HEK293 (cell line): ENCODE results near the gene HOXA3.

Experiments used
- MYNN ChIP-seq: fragments of 450-650 bp; formaldehyde crosslinking; IDR thresholded peaks from 2 replicates; pipeline ENCODE4 v1.5.1; 2016; ENCODE audit warnings: missing biosample characterization, missing genetic modification characterization, borderline replicate concordance
- YY1 ChIP-seq: fragments of 450-650 bp; formaldehyde crosslinking; IDR thresholded peaks from 2 replicates; pipeline ENCODE4 v1.5.1; 2018; ENCODE audit warnings: missing biosample characterization, missing genetic modification characterization
- ZEB2 ChIP-seq: fragments of 450-650 bp; formaldehyde crosslinking; IDR thresholded peaks from 2 replicates; pipeline ENCODE4 v1.5.1; 2016; ENCODE audit warnings: missing biosample characterization, missing genetic modification characterization
- ZNF10 ChIP-seq: fragments of 450-650 bp; formaldehyde crosslinking; IDR thresholded peaks from 2 replicates; pipeline ENCODE4 v1.5.1; 2017; ENCODE audit warnings: missing biosample characterization, missing genetic modification characterization
- ZNF132 ChIP-seq: fragments of 450-650 bp; formaldehyde crosslinking; IDR thresholded peaks from 2 replicates; pipeline ENCODE4 v1.5.1; 2017; ENCODE audit warnings: missing biosample characterization, missing genetic modification characterization, borderline replicate concordance
- ZNF140 ChIP-seq: fragments of 450-650 bp; formaldehyde crosslinking; IDR thresholded peaks from 2 replicates; pipeline ENCODE4 v1.5.1; 2016; ENCODE audit warnings: missing biosample characterization, missing genetic modification characterization
- ZNF302 ChIP-seq: fragments of 450-650 bp; formaldehyde crosslinking; IDR thresholded peaks from 2 replicates; pipeline ENCODE4 v1.5.1; 2016; ENCODE audit warnings: missing biosample characterization, missing genetic modification characterization, low read depth
- ZNF473 ChIP-seq: fragments of 450-650 bp; formaldehyde crosslinking; IDR thresholded peaks from 2 replicates; pipeline ENCODE4 v1.5.1; 2017; ENCODE audit warnings: missing biosample characterization, missing genetic modification characterization
- ZNF544 ChIP-seq: fragments of 450-650 bp; formaldehyde crosslinking; IDR thresholded peaks from 2 replicates; pipeline ENCODE4 v1.5.0; 2017; ENCODE audit warnings: missing biosample characterization, missing genetic modification characterization
- ZNF558 ChIP-seq: fragments of 450-650 bp; formaldehyde crosslinking; IDR thresholded peaks from 2 replicates; pipeline ENCODE4 v1.5.1; 2016; ENCODE audit warnings: missing biosample characterization, missing genetic modification characterization
- ZNF626 ChIP-seq: fragments of 450-650 bp; sonication (Bioruptor Pico); formaldehyde crosslinking; IDR thresholded peaks from 2 replicates; pipeline ENCODE4 v1.5.1; 2018; ENCODE audit warnings: missing biosample characterization, missing genetic modification characterization, inconsistent platforms
- ZNF76 ChIP-seq: fragments of 450-650 bp; formaldehyde crosslinking; IDR thresholded peaks from 2 replicates; pipeline ENCODE4; 2016; ENCODE audit warnings: low read depth, missing biosample characterization, missing genetic modification characterization, borderline replicate concordance
- ZNF830 ChIP-seq: fragments of 450-650 bp; IDR thresholded peaks from 2 replicates; pipeline ENCODE4 v1.5.0; 2018; ENCODE audit warnings: missing biosample characterization, missing genetic modification characterization, low read depth, mild to moderate bottlenecking, moderate library complexity
- ZNF837 ChIP-seq: fragments of 450-650 bp; formaldehyde crosslinking; IDR thresholded peaks from 2 replicates; pipeline ENCODE4 v1.5.1; 2016; ENCODE audit warnings: missing biosample characterization, missing genetic modification characterization
- TF ChIP-seq, protein P1 (sequence below): fragments of 450-650 bp; formaldehyde crosslinking; IDR thresholded peaks from 2 replicates; pipeline ENCODE4 v1.5.1; 2016; ENCODE audit warnings: missing biosample characterization, missing genetic modification characterization, low read depth
- TF ChIP-seq, protein P2 (sequence below): fragments of 450-650 bp; formaldehyde crosslinking; IDR thresholded peaks from 2 replicates; pipeline ENCODE4 v1.5.1; 2016; ENCODE audit warnings: missing biosample characterization, missing genetic modification characterization, borderline replicate concordance
- TF ChIP-seq, protein P3 (sequence below): fragments of 450-650 bp; formaldehyde crosslinking; IDR thresholded peaks from 2 replicates; pipeline ENCODE4 v1.5.1; 2016; ENCODE audit warnings: missing biosample characterization, missing genetic modification characterization
- TF ChIP-seq, protein P4 (sequence below): fragments of 450-650 bp; IDR thresholded peaks from 2 replicates; pipeline ENCODE4 v1.5.1; 2018; ENCODE audit warnings: missing biosample characterization, mild to moderate bottlenecking, missing genetic modification characterization
- TF ChIP-seq, protein P5 (sequence below): fragments of 450-650 bp; formaldehyde crosslinking; IDR thresholded peaks from 2 replicates; pipeline ENCODE4 v1.5.1; 2017; ENCODE audit warnings: missing biosample characterization, missing genetic modification characterization
- TF ChIP-seq, protein P6 (sequence below): fragments of 450-650 bp; formaldehyde crosslinking; IDR thresholded peaks from 2 replicates; pipeline ENCODE4 v1.5.1; 2017; ENCODE audit warnings: missing biosample characterization, missing genetic modification characterization
- TF ChIP-seq, protein P7 (sequence below): fragments of 450-650 bp; formaldehyde crosslinking; IDR thresholded peaks from 2 replicates; pipeline ENCODE4; 2016; ENCODE audit warnings: missing biosample characterization, missing genetic modification characterization

Gene HOXA3

DNA sequence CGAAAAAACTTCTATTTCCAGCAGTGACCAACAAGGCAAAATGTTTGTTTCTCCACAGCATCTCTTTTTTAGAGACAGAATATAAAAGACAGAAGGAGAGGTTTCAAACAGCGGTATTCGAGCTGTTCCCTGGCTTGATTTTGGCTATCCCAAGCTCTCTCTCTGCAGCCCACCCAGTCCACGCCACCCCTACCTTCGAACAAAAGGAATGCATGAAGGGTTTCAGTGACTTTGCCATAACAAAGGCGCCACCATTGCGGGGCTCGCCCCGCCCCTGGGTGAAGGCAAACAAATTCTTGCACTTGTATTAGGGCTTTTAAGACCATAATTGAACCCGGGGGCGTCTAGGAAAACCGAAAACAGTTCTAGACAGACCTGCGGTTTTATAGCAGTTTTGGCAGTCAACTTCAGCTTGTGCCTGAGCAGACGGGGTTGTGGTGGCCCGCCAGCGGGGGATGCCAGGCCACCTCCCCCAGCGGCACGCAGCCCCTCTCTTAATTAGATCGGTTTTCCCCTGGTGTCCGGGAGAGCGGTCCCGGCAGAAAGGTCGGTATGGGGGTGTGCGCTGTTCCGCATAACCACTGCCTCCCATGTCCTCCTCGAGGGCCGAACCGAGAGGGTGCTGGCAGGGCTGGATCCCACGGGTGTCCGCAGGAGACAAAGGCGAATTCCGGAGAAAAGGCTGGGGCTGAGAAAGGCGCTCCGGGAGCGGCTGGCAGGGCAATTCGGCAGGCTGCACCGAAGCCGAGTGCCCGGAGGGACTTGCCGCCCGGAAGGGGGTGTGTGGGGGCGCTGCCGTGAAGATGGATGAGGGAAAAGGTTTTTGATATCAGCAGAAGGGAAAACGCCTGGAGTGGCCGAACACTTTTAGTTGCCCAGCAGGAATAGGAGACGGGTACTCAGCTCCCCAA lies 35.3 kb upstream of the HOXA3 start (continued):
- TF ChIP-seq, protein P1, sequence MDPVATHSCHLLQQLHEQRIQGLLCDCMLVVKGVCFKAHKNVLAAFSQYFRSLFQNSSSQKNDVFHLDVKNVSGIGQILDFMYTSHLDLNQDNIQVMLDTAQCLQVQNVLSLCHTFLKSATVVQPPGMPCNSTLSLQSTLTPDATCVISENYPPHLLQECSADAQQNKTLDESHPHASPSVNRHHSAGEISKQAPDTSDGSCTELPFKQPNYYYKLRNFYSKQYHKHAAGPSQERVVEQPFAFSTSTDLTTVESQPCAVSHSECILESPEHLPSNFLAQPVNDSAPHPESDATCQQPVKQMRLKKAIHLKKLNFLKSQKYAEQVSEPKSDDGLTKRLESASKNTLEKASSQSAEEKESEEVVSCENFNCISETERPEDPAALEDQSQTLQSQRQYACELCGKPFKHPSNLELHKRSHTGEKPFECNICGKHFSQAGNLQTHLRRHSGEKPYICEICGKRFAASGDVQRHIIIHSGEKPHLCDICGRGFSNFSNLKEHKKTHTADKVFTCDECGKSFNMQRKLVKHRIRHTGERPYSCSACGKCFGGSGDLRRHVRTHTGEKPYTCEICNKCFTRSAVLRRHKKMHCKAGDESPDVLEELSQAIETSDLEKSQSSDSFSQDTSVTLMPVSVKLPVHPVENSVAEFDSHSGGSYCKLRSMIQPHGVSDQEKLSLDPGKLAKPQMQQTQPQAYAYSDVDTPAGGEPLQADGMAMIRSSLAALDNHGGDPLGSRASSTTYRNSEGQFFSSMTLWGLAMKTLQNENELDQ (tag by site-specific recombination): no peak
- TF ChIP-seq ZNF544 (tag by site-specific recombination) (no peak), ZNF76 (tag by site-specific recombination) (no peak), ZNF140 (tag by site-specific recombination) (no peak), ZNF10 (tag by site-specific recombination) (no peak), ZNF132 (tag by site-specific recombination) (no peak), ZNF302 (tag by site-specific recombination) (no peak), ZNF626 (tag by site-specific recombination) (no peak), ZNF473 (no peak), ZNF830 (no peak), ZNF837 (tag by site-specific recombination) (no peak), YY1 (tag by site-specific recombination) (no peak), MYNN (no peak), ZEB2 (tag by site-specific recombination) (no peak), ZNF558 (tag by site-specific recombination) (no peak)
- TF ChIP-seq, protein P2, sequence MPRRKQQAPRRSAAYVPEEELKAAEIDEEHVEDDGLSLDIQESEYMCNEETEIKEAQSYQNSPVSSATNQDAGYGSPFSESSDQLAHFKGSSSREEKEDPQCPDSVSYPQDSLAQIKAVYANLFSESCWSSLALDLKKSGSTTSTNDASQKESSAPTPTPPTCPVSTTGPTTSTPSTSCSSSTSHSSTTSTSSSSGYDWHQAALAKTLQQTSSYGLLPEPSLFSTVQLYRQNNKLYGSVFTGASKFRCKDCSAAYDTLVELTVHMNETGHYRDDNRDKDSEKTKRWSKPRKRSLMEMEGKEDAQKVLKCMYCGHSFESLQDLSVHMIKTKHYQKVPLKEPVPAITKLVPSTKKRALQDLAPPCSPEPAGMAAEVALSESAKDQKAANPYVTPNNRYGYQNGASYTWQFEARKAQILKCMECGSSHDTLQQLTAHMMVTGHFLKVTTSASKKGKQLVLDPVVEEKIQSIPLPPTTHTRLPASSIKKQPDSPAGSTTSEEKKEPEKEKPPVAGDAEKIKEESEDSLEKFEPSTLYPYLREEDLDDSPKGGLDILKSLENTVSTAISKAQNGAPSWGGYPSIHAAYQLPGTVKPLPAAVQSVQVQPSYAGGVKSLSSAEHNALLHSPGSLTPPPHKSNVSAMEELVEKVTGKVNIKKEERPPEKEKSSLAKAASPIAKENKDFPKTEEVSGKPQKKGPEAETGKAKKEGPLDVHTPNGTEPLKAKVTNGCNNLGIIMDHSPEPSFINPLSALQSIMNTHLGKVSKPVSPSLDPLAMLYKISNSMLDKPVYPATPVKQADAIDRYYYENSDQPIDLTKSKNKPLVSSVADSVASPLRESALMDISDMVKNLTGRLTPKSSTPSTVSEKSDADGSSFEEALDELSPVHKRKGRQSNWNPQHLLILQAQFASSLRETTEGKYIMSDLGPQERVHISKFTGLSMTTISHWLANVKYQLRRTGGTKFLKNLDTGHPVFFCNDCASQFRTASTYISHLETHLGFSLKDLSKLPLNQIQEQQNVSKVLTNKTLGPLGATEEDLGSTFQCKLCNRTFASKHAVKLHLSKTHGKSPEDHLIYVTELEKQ (tag by site-specific recombination): no peak
- TF ChIP-seq, protein P3, sequence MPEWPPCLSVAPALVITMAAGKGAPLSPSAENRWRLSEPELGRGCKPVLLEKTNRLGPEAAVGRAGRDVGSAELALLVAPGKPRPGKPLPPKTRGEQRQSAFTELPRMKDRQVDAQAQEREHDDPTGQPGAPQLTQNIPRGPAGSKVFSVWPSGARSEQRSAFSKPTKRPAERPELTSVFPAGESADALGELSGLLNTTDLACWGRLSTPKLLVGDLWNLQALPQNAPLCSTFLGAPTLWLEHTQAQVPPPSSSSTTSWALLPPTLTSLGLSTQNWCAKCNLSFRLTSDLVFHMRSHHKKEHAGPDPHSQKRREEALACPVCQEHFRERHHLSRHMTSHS: no peak
- TF ChIP-seq, protein P4, sequence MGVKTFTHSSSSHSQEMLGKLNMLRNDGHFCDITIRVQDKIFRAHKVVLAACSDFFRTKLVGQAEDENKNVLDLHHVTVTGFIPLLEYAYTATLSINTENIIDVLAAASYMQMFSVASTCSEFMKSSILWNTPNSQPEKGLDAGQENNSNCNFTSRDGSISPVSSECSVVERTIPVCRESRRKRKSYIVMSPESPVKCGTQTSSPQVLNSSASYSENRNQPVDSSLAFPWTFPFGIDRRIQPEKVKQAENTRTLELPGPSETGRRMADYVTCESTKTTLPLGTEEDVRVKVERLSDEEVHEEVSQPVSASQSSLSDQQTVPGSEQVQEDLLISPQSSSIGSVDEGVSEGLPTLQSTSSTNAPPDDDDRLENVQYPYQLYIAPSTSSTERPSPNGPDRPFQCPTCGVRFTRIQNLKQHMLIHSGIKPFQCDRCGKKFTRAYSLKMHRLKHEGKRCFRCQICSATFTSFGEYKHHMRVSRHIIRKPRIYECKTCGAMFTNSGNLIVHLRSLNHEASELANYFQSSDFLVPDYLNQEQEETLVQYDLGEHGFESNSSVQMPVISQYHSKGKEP (tag by site-specific recombination): no peak; the same call in 1 of the 2 replicates
- TF ChIP-seq, protein P5, sequence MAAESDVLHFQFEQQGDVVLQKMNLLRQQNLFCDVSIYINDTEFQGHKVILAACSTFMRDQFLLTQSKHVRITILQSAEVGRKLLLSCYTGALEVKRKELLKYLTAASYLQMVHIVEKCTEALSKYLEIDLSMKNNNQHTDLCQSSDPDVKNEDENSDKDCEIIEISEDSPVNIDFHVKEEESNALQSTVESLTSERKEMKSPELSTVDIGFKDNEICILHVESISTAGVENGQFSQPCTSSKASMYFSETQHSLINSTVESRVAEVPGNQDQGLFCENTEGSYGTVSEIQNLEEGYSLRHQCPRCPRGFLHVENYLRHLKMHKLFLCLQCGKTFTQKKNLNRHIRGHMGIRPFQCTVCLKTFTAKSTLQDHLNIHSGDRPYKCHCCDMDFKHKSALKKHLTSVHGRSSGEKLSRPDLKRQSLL: no peak
- TF ChIP-seq, protein P6, sequence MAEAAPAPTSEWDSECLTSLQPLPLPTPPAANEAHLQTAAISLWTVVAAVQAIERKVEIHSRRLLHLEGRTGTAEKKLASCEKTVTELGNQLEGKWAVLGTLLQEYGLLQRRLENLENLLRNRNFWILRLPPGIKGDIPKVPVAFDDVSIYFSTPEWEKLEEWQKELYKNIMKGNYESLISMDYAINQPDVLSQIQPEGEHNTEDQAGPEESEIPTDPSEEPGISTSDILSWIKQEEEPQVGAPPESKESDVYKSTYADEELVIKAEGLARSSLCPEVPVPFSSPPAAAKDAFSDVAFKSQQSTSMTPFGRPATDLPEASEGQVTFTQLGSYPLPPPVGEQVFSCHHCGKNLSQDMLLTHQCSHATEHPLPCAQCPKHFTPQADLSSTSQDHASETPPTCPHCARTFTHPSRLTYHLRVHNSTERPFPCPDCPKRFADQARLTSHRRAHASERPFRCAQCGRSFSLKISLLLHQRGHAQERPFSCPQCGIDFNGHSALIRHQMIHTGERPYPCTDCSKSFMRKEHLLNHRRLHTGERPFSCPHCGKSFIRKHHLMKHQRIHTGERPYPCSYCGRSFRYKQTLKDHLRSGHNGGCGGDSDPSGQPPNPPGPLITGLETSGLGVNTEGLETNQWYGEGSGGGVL: no peak
- TF ChIP-seq, protein P7, sequence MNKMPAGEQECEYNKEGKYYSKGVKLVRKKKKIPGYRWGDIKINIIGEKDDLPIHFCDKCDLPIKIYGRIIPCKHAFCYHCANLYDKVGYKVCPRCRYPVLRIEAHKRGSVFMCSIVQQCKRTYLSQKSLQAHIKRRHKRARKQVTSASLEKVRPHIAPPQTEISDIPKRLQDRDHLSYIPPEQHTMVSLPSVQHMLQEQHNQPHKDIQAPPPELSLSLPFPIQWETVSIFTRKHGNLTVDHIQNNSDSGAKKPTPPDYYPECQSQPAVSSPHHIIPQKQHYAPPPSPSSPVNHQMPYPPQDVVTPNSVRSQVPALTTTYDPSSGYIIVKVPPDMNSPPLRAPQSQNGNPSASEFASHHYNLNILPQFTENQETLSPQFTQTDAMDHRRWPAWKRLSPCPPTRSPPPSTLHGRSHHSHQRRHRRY: no peak
